DMS114 treated with DMSO at 0.1 percent for 48 hours (cell line): Measurements from ENCODE around the gene FXYD4.
A peak's percentile ranks its signal among the peaks of the same experiment; 100 is the strongest.

ENCODE experiments used
- DNase-seq: peaks from one replicate; lab custom pipeline; 2025; ENCODE audit not compliant: unreplicated experiment; lab: John Stamatoyannopoulos, UW

The FXYD4 gene

DNA sequence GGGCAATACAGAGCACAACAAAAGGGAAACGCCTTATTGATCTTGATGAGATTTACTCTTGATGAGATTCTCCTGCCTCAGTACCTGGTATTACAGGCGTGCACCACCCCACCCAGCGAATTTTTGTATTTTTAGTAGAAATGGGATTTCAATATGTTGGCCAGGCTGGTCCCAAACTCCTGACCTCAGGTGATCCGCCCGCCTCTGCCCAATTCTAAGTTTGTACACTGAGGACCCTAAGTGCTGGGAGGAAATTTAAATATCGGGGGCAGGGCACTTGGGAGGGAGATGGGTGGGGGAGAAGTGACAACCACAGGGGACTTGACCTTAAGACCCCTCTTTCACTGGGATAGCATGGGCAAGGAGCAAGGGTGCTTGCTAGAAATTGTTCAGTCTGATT is 23.4 kb downstream of the FXYD4 start:
- no peak for DNase-seq

DNA sequence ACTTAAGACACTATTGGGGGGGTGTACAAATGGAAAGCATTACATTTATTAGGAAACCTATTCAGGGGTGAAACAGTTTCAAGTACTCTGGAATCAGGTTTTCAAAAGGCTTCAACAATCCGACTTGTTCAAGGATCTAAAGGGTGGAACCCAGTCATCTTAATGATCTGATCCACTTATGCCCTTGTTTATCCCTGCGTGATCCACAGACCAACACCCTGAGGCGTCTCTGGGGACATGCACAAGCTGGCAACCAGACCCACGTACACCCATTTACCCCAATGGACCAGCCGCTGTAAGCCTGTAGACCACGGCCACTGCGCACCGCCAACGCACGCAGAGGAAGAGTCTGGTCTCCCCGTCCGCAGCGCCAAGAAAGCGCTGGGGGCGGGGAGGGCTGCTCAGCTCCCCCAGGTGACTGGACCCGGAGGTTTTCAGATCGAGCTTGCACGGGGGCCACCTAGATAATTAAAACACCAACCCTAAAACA is 24.2 kb downstream of the FXYD4 start:
- no peak for DNase-seq

DNA sequence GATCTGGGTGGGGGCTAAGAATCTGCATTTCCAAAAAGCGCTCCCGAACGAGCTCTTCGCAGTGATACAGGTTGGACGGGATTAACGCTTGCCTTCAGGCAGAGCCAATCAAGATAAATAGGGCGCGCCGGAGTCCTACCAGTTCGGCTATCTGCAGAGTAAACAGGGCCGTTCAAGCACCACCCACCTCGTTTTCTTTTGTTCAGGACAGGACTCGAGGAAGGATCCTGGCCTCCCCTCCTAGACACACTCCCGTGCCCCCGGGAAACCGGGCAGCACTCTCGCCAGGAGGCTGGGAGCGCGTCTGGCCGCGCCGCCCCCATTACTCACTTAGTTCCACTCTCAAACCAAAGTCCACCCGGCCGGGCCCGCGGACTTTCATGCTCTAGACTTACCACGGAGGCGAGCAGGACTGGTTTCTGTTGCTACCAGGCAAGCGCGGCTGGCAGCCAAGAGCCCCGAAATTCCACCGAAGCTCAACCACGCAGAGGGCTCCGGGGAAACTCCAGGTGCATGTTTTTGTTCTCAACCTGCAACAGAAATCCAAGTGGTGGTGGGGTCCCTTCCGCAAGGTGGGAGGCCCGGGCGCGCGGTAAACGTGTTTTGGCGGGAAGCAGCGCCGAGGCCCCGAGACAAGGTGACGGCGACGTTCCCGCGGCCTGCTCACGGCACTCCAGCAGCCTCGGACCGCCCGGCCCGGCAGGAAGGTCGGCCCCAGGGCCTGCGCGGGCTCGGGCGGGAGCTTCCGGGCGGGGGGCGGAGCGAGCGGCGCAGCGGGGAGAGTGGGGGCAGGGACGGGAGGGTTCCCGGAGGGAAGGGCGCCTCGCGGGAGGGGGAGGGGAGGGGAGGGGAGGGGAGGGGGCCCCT is 24.9 kb downstream of the FXYD4 start:
- peak; percentile 53 for DNase-seq

DNA sequence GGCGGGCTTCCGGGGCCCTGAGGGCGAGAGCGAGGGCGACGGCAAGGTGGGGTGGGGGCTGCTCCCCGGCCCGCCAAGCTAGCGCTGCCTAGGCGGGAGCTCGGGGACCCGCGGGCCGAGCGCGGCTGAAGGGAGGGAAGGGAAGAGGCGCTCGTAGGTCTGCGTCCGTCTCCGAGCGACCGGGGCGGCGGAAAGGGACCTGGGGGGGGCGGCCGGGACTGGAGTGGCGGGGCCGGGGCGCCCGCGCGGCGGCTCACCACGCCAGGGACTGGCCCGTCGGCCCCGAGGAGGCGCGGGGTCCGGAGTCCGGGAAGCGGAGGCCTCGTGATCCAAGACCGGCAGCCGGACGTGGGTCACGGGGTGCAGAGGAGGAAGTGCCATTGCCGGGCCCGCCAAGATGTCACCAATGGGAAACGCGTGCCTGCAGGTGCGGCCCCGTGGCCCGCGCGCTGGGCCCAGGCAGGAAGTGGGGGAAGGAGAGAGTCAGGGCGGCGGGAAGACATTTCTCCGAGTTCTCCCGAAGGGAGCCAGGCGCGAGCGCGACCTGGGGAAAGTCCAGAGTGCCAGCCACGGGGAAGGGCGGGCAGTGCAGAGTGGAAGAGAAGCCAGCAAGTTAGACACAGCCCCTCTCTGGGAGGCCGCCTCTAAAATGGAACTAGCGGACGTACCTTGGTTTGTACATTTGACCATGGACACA is 25.6 kb downstream of the FXYD4 start:
- DNase-seq = peak; percentile 76

DNA sequence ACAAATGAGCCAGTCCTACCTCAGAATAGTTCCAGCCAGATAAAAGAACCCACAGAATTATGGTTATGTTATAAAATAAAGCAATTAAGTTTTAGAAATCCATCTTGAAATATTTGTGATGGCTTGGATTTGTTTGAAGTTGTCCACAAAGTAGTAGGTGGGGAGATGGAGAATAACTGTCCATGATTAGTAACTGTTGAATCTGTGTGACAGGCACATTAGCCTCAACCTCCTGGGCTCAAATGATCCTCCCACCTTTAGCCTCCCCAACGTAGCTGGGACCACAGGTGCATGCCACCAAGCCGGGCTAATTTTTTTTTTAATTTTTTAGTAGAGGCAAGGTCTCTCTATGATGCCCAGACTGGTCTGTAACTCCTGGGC is 27.5 kb downstream of the FXYD4 start:
- no peak for DNase-seq

DNA sequence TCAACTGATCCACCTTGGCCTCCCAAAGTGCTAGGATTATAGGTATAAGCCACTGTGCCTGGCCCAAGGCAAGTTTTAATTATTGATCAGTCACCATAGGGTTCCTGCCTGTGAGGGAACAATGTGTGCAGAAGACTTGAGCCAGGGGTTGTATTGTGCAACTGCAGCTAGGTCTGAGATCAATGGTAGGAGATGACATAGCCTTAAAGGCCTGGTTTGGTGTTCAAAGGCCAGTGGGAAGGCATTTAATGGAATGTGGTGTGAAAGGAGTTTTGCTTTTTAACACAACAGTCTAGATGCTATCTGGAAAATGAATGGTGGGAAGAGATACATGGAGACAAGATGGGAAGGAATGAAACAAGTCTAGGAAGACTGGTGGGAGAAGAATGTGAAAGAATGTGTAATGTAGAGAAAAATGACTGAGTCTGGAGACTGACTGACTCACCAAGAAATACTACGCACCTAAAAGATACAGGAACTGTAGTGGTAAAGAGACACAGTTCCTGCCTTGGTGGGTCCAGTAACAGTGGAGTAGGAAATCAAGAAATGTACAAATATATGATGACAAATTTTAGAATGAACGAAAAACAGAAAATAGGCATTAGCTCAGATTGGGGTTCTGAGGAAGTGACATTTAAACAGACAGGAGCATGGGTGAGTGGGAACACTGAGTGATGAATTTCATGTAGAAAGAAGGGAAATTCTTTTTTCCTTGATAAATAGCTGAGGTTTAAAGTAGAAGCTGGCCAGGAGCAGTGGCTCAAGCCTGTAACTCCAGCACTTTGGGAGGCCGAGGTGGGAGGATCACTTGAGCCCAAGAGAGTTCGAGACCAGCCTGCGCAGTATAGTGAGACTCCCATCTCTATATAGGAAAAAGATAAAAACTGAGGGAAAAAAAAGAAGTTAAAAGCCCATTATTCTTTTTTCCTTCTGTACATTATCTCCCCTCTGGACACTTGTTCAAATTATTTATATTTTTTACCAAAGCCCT is 28.2 kb downstream of the FXYD4 start:
- DNase-seq = no peak

DNA sequence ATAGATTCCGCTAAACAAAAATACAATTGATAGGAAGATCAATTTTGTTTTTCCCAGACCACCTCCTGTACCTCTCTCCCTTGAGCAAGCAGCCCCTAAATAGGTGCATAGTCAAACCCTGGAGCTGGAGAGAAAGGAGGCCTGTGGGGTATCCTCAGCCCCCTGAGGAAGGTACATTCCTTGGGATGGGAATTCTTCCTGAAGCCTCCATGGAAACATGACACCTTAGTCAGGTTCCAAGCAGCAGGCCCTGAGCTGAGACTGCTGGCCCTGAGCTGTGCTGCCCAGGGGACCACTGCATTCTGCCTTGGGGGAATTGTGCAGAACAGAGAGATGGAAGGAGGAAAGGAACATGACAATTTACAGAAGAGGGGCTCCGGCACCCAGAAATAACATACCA is 30.2 kb downstream of the FXYD4 start:
- no peak for DNase-seq

DNA sequence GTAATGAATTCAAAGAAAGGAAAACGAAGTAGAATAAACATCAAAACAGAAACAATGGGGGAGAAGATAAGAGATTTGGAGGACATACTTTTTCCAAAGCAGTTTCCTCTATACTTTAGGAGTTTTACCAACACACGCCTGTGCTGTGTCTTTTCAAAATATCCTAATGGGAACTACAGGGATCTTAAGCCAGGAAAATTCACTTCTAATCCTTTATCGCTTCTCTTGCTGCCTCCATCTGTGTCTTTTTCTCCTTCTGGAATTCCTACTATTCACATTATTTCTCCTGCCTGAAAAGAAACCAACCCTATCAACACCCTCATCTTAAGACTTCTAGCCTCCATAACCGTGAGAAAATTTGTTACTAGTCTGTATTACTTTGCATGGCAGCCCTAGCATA is 30.7 kb downstream of the FXYD4 start:
- DNase-seq = no peak

DNA sequence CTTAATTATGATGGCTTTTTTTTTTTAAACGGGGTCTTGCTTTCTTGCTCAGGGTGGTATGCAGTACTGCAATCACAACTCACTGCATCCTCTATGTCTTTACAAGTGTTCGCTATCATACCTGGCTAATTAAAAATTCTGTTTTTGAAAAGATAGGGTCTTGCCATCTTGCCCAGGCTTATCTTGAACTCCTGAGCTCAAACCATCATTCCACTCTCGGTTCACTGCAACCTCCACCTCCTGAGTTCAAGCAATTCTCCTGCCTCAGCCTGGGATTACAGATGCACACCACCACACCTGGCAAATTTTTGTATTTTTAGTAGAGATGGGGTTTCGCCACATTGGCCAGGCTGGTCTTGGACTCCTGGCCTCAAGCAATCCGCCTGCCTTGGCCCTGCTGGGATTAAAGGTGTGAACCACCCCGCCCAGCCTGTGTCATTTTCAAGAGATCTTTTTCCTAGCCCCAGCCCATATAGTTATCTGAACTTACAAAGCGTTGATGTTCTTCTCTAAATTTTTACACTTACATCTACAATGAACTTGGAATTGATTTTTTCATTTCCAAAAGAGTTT is 31.5 kb downstream of the FXYD4 start:
- DNase-seq = no peak

DNA sequence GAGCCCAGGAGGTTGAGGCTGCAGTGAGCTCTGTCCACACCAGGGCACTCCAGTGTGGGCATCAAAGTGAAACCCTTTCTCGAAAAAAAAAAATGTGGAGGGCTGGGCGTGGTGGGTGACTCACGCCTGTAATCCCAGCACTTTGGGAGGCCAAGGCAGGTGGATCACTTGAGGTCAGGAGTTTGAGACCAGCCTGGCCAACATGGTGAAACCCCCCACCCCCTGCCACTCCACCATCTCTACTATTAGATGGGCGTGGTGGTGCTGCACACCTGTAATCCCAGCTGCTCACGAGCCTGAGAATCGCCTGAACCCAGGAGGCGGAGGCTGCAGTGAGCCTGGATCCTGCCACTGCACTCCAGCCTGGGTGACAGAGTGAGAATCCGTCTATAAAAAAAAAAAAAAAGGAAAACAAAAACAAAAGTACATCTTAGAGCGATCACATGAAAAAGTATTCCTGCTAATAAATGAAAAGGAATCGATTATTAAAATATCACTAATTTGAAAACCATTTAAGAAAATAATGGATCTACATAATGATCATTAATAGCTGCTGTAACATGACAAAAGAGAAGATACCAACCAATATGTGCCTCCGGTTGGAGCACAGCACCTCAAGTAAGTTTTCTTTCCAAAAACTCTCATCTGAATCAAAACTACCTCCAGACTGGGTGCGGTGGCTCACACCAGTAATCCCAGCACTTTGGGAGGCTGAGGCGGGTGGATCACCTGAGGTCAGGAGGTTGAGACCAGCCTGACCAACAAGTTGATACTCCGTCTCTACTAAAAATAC is 32.7 kb downstream of the FXYD4 start:
- no peak for DNase-seq

DNA sequence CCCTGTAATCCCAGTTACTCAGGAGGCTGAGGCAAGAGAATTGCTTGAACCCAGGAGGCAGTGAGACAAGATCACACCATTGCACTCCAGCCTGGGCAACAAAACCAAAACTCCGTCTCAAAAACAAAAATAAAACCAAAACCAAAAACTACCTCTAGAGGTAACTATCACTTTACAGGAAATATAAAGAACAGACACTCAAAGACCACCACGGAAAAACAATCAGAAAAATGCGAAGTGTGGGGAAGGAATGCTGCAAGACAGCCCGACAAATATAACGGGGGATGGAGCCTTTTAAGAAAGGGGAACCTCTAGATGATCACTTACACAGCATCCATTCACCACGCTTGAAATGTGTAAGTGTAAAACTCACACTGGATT is 33.3 kb downstream of the FXYD4 start:
- no peak for DNase-seq

DNA sequence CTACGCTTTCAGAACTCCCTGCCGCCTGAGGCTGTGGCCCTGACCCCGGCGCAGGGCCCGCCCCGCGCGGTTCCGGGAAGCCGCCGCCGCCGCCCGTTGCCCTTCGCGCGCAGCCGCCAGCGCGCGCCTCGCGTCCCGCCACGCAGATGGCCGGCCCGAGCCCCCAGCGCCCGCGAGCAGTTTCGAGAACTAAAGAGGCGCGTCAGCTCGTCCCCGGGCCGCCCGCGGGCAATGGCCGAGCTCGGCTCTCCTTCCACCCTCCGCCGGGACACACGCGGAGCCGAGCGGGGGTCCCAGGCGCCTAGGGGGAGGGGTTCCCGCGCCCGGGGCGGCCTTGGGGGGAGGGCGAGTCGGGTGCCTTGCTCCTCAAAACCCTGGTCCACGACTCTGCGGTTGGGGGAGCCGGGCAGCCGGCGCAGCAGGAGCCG is 35.7 kb downstream of the FXYD4 start:
- DNase-seq = no peak

DNA sequence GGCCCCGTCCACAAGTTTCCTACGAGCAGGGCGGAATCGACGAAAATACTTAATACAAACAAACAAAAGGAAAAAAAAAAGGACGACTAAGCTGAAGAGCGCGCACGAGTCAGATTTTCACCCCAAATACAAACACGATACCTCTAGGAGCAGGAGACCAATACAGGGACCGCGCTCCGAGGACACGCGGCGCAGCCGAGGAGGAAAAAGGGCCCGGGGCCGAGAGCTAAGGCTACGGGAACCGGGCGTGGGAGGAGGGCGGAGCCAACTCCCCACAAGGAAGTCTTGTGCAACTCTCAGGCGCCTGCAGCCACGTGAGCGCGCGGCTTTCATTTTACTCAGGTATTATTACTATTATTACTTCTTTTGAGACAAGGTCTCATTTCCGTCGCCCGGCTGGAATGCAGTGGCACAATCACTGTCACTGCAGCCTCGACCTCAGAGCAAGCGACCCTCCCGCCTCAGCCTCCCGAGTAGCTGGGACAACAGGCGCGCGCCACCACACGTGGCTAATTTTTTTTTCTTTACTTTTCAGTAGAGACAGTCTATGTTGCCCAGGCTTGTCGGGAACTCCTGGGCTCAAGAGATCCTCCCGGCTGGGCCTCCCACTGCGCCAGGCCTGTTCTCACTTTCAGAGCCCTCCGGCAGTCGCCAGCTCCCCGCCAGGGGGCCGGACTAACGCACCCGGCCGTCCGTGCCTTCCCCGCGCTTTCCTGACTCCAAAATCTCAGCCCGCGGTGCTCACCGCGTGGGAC is 36.3 kb downstream of the FXYD4 start:
- peak; percentile 67 for DNase-seq

DNA sequence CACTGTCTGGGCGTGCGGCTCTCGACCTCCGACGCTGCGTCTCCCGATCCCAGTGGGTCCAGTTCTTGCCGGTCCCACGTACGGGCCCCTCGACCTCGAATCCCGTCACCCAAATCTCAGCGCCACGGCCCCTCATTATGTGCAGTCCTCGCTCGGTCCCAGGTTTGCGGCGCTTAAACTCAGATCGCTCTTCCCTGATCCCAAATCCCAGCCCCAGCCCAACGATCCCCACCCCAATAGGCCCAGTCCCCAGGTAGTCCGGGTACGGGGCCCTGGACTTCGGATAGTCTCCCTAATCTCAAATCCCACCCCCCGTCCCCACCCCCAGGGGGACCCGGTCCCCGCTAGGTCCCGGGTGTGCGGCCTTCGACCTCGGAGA is 36.9 kb downstream of the FXYD4 start:
- no peak for DNase-seq

DNA sequence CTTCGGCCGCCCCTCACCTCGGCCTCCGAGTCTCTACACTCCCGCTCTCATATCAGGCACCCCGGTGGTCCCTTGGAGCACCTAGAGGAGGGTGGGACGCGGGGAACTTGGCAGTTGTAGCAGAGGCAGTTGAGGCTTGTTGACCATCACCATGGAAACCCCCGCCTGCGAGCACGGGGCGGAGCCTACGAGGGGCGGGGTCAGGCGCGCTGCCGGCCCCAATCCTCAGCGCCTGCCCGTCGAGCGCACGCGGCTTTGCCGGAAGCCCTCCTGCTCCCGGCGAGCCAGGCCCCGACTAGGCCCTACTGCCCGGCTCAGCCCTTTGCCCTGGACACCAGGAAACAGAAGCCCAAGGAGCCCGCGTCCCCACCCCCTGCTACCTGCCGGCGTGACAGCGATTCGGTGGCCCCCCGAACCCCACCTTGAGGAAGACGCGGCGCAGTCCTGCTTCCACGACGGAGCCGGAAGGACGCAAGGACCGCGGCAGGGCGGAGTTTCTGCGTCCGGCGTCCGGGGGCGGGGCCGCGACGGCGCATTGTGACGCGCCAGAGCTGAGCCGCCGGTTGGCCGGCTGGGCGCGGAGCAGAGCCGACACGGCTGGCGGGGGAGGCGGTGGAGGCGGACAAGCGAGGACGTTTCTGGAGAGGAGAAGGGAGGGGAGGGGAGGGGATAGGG is 37.4 kb downstream of the FXYD4 start, which contains the start of gene HNRNPF:
Gene HNRNPF, minus strand, starts transcription at position 477 of the 675 bp plus-strand sequence. CDS start 21,302 bp downstream, outside the sequence.
- peak; percentile 90 for DNase-seq

DNA sequence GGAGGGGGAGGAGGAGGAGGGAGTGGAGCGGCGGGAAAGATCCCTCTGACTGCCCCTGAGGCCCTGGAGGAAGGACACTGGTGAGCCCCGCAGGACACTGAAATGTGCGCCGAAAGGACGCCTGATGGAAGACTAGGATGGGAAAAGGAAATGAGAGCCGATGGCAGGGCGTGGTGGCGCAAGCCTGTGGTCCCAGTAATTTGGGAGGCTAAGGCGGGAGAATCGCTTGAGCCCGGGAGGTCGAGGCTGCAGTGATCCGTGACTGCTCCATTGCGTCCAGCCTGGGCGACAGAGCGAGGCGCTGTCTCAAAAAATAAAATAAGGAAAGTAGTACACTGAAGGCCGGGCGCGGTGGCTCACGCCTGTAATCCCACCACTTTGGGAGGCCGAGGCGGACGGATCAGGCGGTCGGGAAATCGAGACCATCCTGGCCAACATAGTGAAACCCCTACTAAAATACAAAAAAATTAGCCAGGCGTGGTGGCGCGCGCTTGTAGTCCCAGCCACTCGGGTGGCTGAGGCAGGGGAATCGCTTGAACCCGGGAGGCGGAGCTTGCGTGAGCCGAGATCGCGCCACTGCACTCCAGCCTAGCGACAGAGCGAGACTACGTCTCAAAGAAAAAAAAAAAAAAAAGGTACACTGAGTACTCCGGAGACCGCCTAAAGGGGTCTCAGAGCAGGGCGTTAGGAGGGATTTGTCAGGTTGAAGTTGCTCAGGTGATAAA is 38.1 kb downstream of the FXYD4 start:
- peak; percentile 32 for DNase-seq

DNA sequence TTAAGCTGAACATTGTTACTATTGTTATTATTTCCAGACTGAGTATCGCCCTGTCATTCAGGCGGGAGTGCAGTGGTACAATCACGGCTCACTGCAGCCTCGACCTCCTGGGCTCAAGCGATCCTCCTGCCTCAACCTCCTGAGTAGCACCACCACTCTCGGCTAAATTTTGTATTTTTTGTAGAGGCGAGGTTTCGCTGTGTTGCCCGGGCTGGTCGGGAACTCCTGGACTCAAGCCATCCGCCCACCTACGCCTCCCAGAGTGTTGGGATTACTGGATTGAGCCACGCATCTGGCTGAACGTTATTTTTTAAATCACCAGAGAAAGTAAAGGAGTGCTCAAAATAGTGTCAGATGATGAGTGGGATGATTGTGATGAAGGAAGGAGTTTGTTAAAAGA is 38.9 kb downstream of the FXYD4 start:
- DNase-seq = no peak

DNA sequence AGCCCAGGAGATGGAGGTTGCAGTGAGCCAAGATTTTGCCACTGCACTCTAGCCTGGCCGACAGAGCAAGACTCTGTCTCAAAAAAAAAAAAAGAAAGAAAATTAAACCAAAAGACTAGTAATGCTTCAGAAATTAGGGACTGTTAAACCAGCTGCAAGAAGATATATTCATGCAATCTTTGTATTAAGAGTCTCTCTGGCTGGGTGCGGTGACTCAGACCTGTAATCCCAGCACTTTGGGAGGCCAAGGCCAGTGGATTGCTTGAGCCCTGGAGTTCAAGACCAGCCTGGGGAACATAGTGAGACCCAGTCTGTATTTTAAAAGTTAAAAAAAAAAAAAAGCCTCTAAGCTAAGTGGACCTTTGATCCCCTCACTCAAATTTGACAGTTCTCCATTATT is 40.1 kb downstream of the FXYD4 start:
- DNase-seq = no peak
